ENCODE results near the gene ODR4.

DNA sequence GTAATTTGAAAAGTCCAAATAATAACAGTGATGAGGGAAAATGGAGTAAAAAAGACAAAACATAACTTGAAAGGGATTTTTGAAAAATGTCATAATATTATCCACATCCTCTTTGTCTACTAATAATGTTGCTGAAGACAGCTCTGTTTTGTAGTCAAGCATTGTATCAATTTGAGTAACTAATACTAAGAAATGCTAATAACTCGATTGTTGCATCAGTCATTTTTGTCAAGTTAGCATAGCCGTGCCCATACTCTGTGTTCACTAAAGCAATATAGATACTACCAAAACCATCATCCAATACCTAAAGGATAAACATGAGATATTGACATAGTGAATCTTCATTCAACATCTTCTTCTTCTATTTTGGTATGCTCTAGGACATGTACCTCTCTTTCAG is 68.0 kb downstream of the ODR4 start:
- TF ChIP-seq POLR2A (IDR thresholded peaks at IDR 0.05; ENCODE audit: low read depth, low read length) (no peak), TAF1 (IDR thresholded peaks at IDR 0.05; ENCODE audit: low read depth, low read length) (no peak), POLR2AphosphoS5 (IDR thresholded peaks at IDR 0.05; ENCODE audit: low read depth, low read length) (no peak), PAX5 (IDR thresholded peaks at IDR 0.05; ENCODE audit: insufficient read depth, low read length, severe bottlenecking) (no peak), POU2F2 (IDR thresholded peaks at IDR 0.05; ENCODE audit: low read depth, low read length) (no peak), SPI1 (IDR thresholded peaks at IDR 0.05; ENCODE audit: low read depth, low read length) (no peak)

Data from GM12891 (cell line).